Loucy (cell line): Measurements from ENCODE around the gene CER1.

Experiments
- CTCF ChIP-seq: fragments of 200-600 bp; sonication (generic); conservative IDR thresholded peaks from 2 replicates; pipeline ENCODE4 v1.5.1; 2014; ENCODE audit warnings: mild to moderate bottlenecking, antibody characterized with exemption, low read length
- EZH2phosphoT487 ChIP-seq: fragments of 200-600 bp; IDR thresholded peaks from 2 replicates; pipeline ENCODE4 v1.6.1; 2018; ENCODE audit warnings: antibody characterized with exemption, mild to moderate bottlenecking, moderate library complexity, borderline replicate concordance

GRCh38 chr9:14733133-14733532 lies 10.6 kb upstream of the CER1 start:
- no peak for TF ChIP-seq CTCF
- TF ChIP-seq EZH2phosphoT487 = no peak
